Left ventricle myocardium inferior (tissue), 1 donor: ENCODE data around the gene SHISA8. TPM values are rescaled to one million over a fixed set of nuclear protein-coding genes. Genes with fewer than 3 reads are reported as not detected.
"Not testable (repeated sequence)": the region's sequence is repeated elsewhere in the genome, so short reads cannot be mapped to it uniquely, and the experiment has no call there.

Experiments used
- DNase-seq: peaks from one replicate; pipeline ENCODE4 v3.0.0-alpha.2; 2020
- H3K27ac ChIP-seq: fragments of 200-600 bp; replicated peaks from 2 replicates; pipeline ENCODE4 v1.8.0; 2021
- H3K27me3 ChIP-seq: fragments of 200-600 bp; 2 replicates; pipeline ENCODE4 v1.8.0; 2021; ENCODE audit warnings: low read depth
- H3K36me3 ChIP-seq: fragments of 200-600 bp; 2 replicates; pipeline ENCODE4 v1.8.0; 2021
- H3K4me1 ChIP-seq: fragments of 200-600 bp; 2 replicates; pipeline ENCODE4 v1.8.0; 2021
- H3K4me3 ChIP-seq: fragments of 200-600 bp; 2 replicates; pipeline ENCODE4 v1.8.0; 2021; ENCODE audit warnings: mild to moderate bottlenecking, moderate library complexity
- H3K9me3 ChIP-seq: fragments of 200-600 bp; replicated peaks from 2 replicates; pipeline ENCODE4 v1.8.0; 2021
- CTCF ChIP-seq: fragments of 200-600 bp; IDR thresholded peaks from 2 replicates; pipeline ENCODE4 v1.8.0; 2021; ENCODE audit warnings: antibody characterized with exemption, mild to moderate bottlenecking, borderline replicate concordance
- intact Hi-C: fragments of 100-400 bp; cut with micrococcal nuclease; formaldehyde crosslinking; loops from one replicate; pipeline ENCODE4 v1.11.0; 2022
- total RNA-seq: library from RNA; stranded (reverse); fragmentation: NEBNext Ultra II Directional; extraction: Animal tissue kit (Norgen Biotek cat#: 25700); gene quantifications from one replicate; pipeline ENCODE4 v1.2.1, GENCODE V29; 2021
- donor health status: DM: no; HTN: yes; CAD: no; lungs with severe emphysema.

The SHISA8 gene
- total RNA-seq, 1 donor from 2014 or later = 2.2 TPM

- no peak for DNase-seq
- H3K4me3 ChIP-seq = no peak within 1 kb of the TSS
- TF ChIP-seq CTCF = no peak
- no peak within 1 kb of the TSS for H3K27ac ChIP-seq
- no peaks in the 10 kb centered on the region for H3K36me3 ChIP-seq
- H3K9me3 ChIP-seq = no peaks in the 10 kb centered on the region
- peaks cover 5% of the 10 kb centered on the region for H3K4me1 ChIP-seq
- intact Hi-C loops = no loop called here
- peaks cover 34% of the 10 kb centered on the region for H3K27me3 ChIP-seq
These were observed 37.1 kb upstream of the SHISA8 start, which contains the start of gene SMIM45 for GRCh38 chr22:41951898-41952474. TSS of gene SMIM45 (plus strand) at chr22:41952150.

DNA sequence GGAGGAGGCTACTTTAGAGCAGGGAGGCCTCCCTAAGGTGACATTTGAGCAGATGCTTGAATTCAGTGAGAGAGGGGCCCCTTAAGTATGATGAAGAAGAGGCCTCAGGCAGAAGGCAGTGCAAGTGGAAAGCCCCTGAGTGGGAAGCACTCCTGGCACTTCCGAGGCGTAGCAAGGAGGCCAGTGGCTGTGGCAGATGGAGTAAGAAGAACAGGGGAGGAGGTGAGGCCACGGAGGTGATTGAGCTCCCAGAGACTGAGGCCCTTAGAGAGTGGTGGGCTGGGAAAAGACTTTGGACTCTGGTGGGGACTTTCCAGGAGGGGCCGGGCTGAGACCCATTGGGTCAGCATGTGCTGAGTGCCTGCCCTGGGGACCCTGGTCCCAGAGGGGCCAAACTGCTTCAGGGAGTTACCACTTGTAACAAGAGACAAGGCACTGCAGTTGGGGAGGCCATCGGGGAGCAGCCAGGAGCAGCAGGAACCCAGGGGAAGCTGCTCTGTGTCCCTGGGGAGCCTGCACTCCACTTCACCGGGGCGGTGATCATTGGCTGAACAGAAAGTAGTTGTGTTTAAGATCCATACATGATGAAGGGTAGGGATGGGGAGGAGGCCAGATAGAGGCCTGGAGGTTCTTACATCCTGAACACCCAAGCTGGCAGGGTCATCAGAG is 34.6 kb upstream of the SHISA8 start:
- H3K36me3 ChIP-seq = no peaks in the 10 kb centered on the region
- TF ChIP-seq CTCF = no peak
- H3K27me3 ChIP-seq = peaks cover 26% of the 10 kb centered on the region
- DNase-seq = no peak
- intact Hi-C loops = no loop called here
- no peaks in the 10 kb centered on the region for H3K9me3 ChIP-seq
- H3K4me1 ChIP-seq = peaks cover 18% of the 10 kb centered on the region
- no peak overlapping the region for H3K27ac ChIP-seq
- H3K4me3 ChIP-seq = no peak overlapping the region

DNA sequence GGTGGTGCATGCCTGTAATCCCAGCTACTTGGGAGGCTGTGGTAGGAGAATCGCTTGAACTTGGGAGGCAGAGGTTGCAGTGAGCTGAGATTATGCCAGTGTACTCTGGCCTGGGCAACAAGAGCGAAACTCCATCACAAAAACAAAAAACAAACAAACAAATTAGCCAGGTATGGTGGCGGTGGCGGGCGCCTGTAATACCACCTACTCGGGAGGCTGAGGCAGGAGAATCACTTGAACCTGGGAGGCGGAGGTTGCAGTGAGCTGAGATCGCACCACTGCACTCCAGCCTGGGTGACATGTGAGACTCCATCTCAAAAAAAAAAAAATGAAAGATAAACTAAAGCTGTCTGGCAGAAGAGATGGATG is 34.0 kb upstream of the SHISA8 start:
- Histone ChIP-seq H3K27me3 (peaks cover 22% of the 10 kb centered on the region), H3K4me1 (peaks cover 18% of the 10 kb centered on the region)
- intact Hi-C loops, DNase-seq, H3K27ac ChIP-seq, H3K4me3 ChIP-seq, H3K9me3 ChIP-seq, H3K36me3 ChIP-seq: not testable (repeated sequence)

DNA sequence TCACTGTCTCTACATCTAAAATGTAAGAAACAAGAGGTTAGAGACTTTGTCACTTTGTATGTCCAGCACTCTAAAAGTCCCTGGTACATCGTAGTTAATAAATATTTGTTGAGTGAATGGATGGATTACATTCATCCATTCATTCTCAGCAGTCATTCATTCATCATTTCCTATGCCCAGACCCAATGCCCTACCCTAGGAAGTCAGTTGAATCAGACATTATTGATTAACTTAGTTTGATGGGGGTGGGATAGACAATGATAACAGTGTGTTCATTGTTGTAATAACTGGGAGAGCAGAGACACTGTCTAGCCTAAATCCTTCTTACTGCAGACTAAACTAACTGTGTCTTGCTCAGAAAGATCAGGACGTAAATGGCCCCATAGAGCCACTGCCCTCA is 33.3 kb upstream of the SHISA8 start:
- TF ChIP-seq CTCF = no peak

DNA sequence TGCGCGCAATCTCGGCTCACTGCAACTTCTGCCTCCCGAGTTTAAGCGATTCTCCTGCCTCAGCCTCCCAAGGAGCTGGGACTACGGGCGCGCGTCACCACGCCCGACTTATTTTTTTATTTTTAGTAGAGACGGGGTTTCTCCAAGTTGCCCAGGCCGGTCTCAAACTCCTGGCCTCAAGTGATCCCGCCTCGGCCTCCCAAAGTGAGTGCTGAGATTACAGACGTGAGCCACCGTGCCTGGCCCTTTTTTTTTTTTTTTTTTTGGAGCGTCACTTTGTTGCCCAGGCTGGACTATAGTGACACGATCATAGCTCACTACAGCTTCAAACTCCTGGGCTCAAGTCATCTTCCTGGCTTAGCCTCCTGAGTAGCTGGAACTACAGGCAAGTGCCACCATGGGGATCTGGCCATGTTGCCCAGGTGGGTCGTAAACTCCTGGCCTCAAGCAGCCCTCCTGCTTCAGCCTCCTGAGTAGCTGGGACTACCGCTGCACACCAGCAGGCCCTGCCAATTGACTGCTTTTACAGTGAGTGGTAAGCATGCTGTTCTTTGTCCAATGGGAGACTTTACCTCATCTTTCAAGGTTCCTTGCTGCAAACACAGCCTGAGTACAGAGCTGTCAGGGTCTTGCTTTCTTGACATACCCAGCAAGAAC is 32.7 kb upstream of the SHISA8 start:
- peak overlapping the region; percentile 59 for H3K27ac ChIP-seq

More for the DNA sequence above, 33.3 kb upstream of the SHISA8 start:
- no peak for DNase-seq
- Histone ChIP-seq H3K27ac (no peak overlapping the region), H3K36me3 (no peaks in the 10 kb centered on the region), H3K9me3 (no peaks in the 10 kb centered on the region), H3K4me1 (peaks cover 18% of the 10 kb centered on the region), H3K4me3 (no peak overlapping the region), H3K27me3 (peaks cover 19% of the 10 kb centered on the region)
- intact Hi-C loops = no loop called here

More for the DNA sequence above, 32.7 kb upstream of the SHISA8 start:
- H3K27me3 ChIP-seq = peaks cover 18% of the 10 kb centered on the region
- H3K9me3 ChIP-seq = no peaks in the 10 kb centered on the region
- H3K36me3 ChIP-seq = no peaks in the 10 kb centered on the region
- H3K4me3 ChIP-seq = peak overlapping the region; percentile 87
- H3K4me1 ChIP-seq = peaks cover 18% of the 10 kb centered on the region
- no peak for DNase-seq
- no peak for TF ChIP-seq CTCF
- intact Hi-C loops = no loop called here
